H1 (cell line): ENCODE results near the gene SERPINB1. TPM values are rescaled to one million over a fixed set of nuclear protein-coding genes. Genes with fewer than 3 reads are reported as not detected.

Experiments used
- POU5F1 ChIP-seq: IDR thresholded peaks from 2 replicates; pipeline ENCODE4 v1.6.1; 2011; ENCODE audit warnings: low read depth, mild to moderate bottlenecking, low read length, moderate library complexity
- polyA plus RNA-seq, 7 experiments: library from polyadenylated mRNA; depleted of rRNA in 3 of 7; stranded (reverse) in 5 of 7; unstranded in 2 of 7; fragments of >200 nt in 5 of 7; fragments of 200-250 nt in 2 of 7; gene quantifications; 1 replicate in 5 of 7; 2 replicates in 1 of 7; 4 replicates in 1 of 7; pipeline versions ENCODE4 v1.2.1 to v1.2.3, GENCODE V29; 2011 to 2013; ENCODE audit warnings: missing spikeins in 2 of 7, mixed read lengths in 2 of 7
- total RNA-seq: library from RNA; stranded (reverse); fragmentation: NEBNext Ultra II Directional; extraction: Animal tissue kit (Norgen Biotek cat#: 25700); gene quantifications from 2 replicates; pipeline ENCODE4 v1.2.1, GENCODE V29; 2021
- TF ChIP-seq, protein P1 (sequence below), 3 experiments: IDR thresholded peaks; 1 replicate in 2 of 3; 2 replicates in 1 of 3; pipeline versions ENCODE4 v1.5.1 to v1.6.1; 2011; ENCODE audit warnings: low read length in 3 of 3, mild to moderate bottlenecking in 3 of 3, inconsistent platforms in 2 of 3, low read depth in 1 of 3, moderate library complexity in 1 of 3; ENCODE audit not compliant: insufficient read depth in 1 of 3; ENCODE audit errors: control extremely low read depth in 1 of 3

Gene SERPINB1
- total and polyA plus RNA-seq, 2 of the 8 experiments (the other 6 are each of a cell fraction or from before 2014, with no cell fraction given), result 8.1 to 17.3 TPM

DNA sequence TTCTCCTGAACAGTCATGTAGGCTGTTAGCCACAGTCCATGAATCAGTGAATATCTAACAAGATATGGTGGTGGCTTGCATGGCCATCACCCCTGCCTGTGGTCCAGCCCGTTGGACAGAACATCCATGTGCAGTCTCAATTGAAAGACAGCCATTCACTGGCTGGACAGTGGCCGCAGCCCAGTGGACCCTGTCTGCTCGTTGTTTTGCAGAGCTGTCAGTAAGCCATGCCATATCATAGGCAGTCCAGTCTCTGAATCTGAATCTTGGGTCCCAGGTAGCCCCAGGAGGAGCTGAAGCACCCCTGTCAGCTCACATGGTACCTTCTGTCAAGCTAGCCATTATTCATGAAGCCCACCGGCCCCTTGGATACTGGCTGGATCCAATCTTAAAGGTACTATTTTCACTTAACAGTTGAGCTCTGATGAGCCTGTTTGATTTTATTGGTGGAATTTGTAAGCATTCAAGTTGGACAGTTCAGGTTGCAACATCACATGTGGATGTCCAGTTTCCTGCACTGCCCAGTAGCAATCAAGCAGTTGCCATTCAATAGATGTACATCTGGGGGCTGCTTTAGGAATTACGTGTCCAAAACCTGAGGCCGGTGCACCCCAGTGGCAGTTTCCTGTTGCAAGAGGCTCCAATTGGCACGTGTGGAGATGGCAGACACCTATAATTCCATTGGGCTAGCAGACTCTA is 37.8 kb downstream of the SERPINB1 start (continued):
- TF ChIP-seq POU5F1, result no peak
- TF ChIP-seq, protein P1, sequence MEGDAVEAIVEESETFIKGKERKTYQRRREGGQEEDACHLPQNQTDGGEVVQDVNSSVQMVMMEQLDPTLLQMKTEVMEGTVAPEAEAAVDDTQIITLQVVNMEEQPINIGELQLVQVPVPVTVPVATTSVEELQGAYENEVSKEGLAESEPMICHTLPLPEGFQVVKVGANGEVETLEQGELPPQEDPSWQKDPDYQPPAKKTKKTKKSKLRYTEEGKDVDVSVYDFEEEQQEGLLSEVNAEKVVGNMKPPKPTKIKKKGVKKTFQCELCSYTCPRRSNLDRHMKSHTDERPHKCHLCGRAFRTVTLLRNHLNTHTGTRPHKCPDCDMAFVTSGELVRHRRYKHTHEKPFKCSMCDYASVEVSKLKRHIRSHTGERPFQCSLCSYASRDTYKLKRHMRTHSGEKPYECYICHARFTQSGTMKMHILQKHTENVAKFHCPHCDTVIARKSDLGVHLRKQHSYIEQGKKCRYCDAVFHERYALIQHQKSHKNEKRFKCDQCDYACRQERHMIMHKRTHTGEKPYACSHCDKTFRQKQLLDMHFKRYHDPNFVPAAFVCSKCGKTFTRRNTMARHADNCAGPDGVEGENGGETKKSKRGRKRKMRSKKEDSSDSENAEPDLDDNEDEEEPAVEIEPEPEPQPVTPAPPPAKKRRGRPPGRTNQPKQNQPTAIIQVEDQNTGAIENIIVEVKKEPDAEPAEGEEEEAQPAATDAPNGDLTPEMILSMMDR (IDR thresholded peaks at IDR 0.05; ENCODE audit: control extremely low read depth in 1 of 3, insufficient read depth in 1 of 3, low read depth in 1 of 3, low read length in 3 of 3), result no peak
